H9 (cell line): ENCODE results near the gene VAV1. TPM values are rescaled to one million over a fixed set of nuclear protein-coding genes. Genes with fewer than 3 reads are reported as not detected.

Experiments used
- DNase-seq: peaks from one replicate; pipeline ENCODE4 v3.0.0-alpha.2; 2017
- H2AFZ ChIP-seq: one replicate; pipeline ENCODE4 v1.6.1; 2013; ENCODE audit warnings: mild to moderate bottlenecking, low read length, control low read depth, moderate library complexity
- H2AK5ac ChIP-seq: 2 replicates; pipeline ENCODE4 v1.6.1; 2013; ENCODE audit warnings: low read length, control low read depth, mixed read lengths; ENCODE audit not compliant: insufficient read length
- H2BK120ac ChIP-seq: one replicate; pipeline ENCODE4 v1.6.1; 2013; ENCODE audit warnings: low read depth, mild to moderate bottlenecking, low read length, control low read depth, inconsistent platforms; ENCODE audit not compliant: poor library complexity, severe bottlenecking
- H2BK12ac ChIP-seq: 2 replicates; pipeline ENCODE4 v1.6.1; 2013; ENCODE audit warnings: low read length, control low read depth, mixed read lengths, low read depth; ENCODE audit not compliant: insufficient read length
- H2BK15ac ChIP-seq: 2 replicates; pipeline ENCODE4 v1.6.1; 2013; ENCODE audit warnings: low read depth, low read length, control low read depth
- H2BK20ac ChIP-seq: one replicate; pipeline ENCODE4 v1.6.1; 2013; ENCODE audit warnings: low read depth, mild to moderate bottlenecking, low read length, control low read depth, inconsistent platforms; ENCODE audit not compliant: poor library complexity, severe bottlenecking
- H2BK5ac ChIP-seq: 2 replicates; pipeline ENCODE4 v1.6.1; 2013; ENCODE audit warnings: low read length, control low read depth, mixed read lengths; ENCODE audit not compliant: insufficient read length
- H3K14ac ChIP-seq: 2 replicates; pipeline ENCODE4 v1.6.1; 2013; ENCODE audit warnings: low read length, control low read depth; ENCODE audit not compliant: insufficient read depth
- H3K18ac ChIP-seq: 2 replicates; pipeline ENCODE4 v1.6.1; 2013; ENCODE audit warnings: low read depth, mild to moderate bottlenecking, mixed read lengths, low read length, control low read depth; ENCODE audit not compliant: insufficient read length
- H3K23ac ChIP-seq: 2 replicates; pipeline ENCODE4 v1.6.1; 2013; ENCODE audit warnings: low read length, control low read depth, mixed read lengths, low read depth; ENCODE audit not compliant: insufficient read length
- H3K23me2 ChIP-seq: 2 replicates; pipeline ENCODE4 v1.6.1; 2013; ENCODE audit warnings: low read depth, mild to moderate bottlenecking, mixed read lengths, low read length, control low read depth; ENCODE audit not compliant: insufficient read length, poor library complexity, severe bottlenecking
- H3K27ac ChIP-seq: 2 replicates; pipeline ENCODE4 v1.5.1; 2013; ENCODE audit warnings: low read length, control low read depth, mixed read lengths, low read depth; ENCODE audit not compliant: insufficient read length
- H3K27me3 ChIP-seq: 2 replicates; pipeline ENCODE4 v1.6.1; 2013; ENCODE audit warnings: low read length, control low read depth, inconsistent platforms; ENCODE audit not compliant: insufficient read depth
- H3K4ac ChIP-seq: 2 replicates; pipeline ENCODE4 v1.6.1; 2013; ENCODE audit warnings: low read depth, mild to moderate bottlenecking, control low read depth, inconsistent platforms, low read length, moderate library complexity
- H3K4me1 ChIP-seq: 2 replicates; pipeline ENCODE4 v1.6.1; 2013; ENCODE audit warnings: low read length, control low read depth, inconsistent platforms; ENCODE audit not compliant: insufficient read depth
- H3K4me2 ChIP-seq: 2 replicates; pipeline ENCODE4 v1.6.1; 2013; ENCODE audit warnings: low read length, control low read depth, mixed read lengths; ENCODE audit not compliant: insufficient read length, insufficient read depth
- H3K56ac ChIP-seq: 2 replicates; pipeline ENCODE4 v1.6.1; 2013; ENCODE audit warnings: low read depth, mild to moderate bottlenecking, mixed read lengths, low read length, control low read depth; ENCODE audit not compliant: insufficient read length
- H3K79me1 ChIP-seq: 2 replicates; pipeline ENCODE4 v1.6.1; 2013; ENCODE audit warnings: low read depth, mild to moderate bottlenecking, moderate library complexity, low read length, control low read depth, inconsistent platforms; ENCODE audit not compliant: insufficient read depth, poor library complexity, severe bottlenecking
- H3K79me2 ChIP-seq: 2 replicates; pipeline ENCODE4 v1.6.1; 2013; ENCODE audit warnings: low read length, control low read depth, inconsistent platforms; ENCODE audit not compliant: insufficient read depth
- H3K9ac ChIP-seq: 2 replicates; pipeline ENCODE4 v1.6.1; 2013; ENCODE audit warnings: low read length, control low read depth, mixed read lengths; ENCODE audit not compliant: insufficient read length; ENCODE audit errors: extremely low read depth
- H3K9me3 ChIP-seq: one replicate; pipeline ENCODE4 v1.6.1; 2013; ENCODE audit warnings: low read depth, low read length, inconsistent platforms; ENCODE audit not compliant: control insufficient read depth
- H3T11ph ChIP-seq: one replicate; pipeline ENCODE4 v1.6.1; 2013; ENCODE audit warnings: mild to moderate bottlenecking, low read length, control low read depth, inconsistent platforms
- H4K20me1 ChIP-seq: one replicate; pipeline ENCODE4 v1.6.1; 2013; ENCODE audit not compliant: control insufficient read depth, insufficient read length, insufficient read depth
- H4K5ac ChIP-seq: 2 replicates; pipeline ENCODE4 v1.6.1; 2013; ENCODE audit warnings: low read depth, mild to moderate bottlenecking, mixed read lengths, low read length, control low read depth; ENCODE audit not compliant: insufficient read length
- H4K8ac ChIP-seq: replicated peaks from 2 replicates; pipeline ENCODE4 v1.6.1; 2013; ENCODE audit warnings: low read length, control low read depth, mixed read lengths, low read depth; ENCODE audit not compliant: insufficient read length
- H4K91ac ChIP-seq: 2 replicates; pipeline ENCODE4 v1.6.1; 2013; ENCODE audit warnings: low read depth, mild to moderate bottlenecking, moderate library complexity, mixed read lengths, low read length, control low read depth; ENCODE audit not compliant: insufficient read length
- H3K27ac Mint-ChIP-seq, 3 experiments: 2 replicates in 2 of 3; 3 replicates in 1 of 3; pipeline ENCODE4 v1.8.0; 2020 to 2021; ENCODE audit warnings: mixed read lengths in 3 of 3, mild to moderate bottlenecking in 1 of 3, moderate library complexity in 1 of 3
- H3K27me3 Mint-ChIP-seq: 2 replicates; pipeline ENCODE4 v1.8.0; 2021; ENCODE audit warnings: low read depth, mild to moderate bottlenecking, moderate library complexity, mixed read lengths
- H3K36me3 Mint-ChIP-seq, 3 experiments: 2 replicates in 2 of 3; 3 replicates in 1 of 3; pipeline ENCODE4 v1.8.0; 2020 to 2021; ENCODE audit warnings: low read depth in 3 of 3, mixed read lengths in 3 of 3; ENCODE audit not compliant: insufficient read depth in 1 of 3
- H3K4me1 Mint-ChIP-seq, 2 experiments: 2 replicates each; pipeline ENCODE4 v1.8.0; 2020; ENCODE audit warnings: mixed read lengths in 2 of 2
- H3K4me3 Mint-ChIP-seq, 2 experiments: 2 replicates in 1 of 2; 3 replicates in 1 of 2; pipeline ENCODE4 v1.8.0; 2020 to 2021; ENCODE audit warnings: mild to moderate bottlenecking in 2 of 2, mixed read lengths in 2 of 2, moderate library complexity in 1 of 2
- H3K9me3 Mint-ChIP-seq, 2 experiments: 2 replicates in 1 of 2; 3 replicates in 1 of 2; pipeline ENCODE4 v1.8.0; 2020; ENCODE audit warnings: mild to moderate bottlenecking in 2 of 2, mixed read lengths in 2 of 2, moderate library complexity in 1 of 2
- CTCF ChIP-seq: fragments of 200-600 bp; sonication (generic); conservative IDR thresholded peaks from 3 replicates; pipeline ENCODE4 v1.8.0; 2021; ENCODE audit warnings: antibody characterized with exemption, mild to moderate bottlenecking
- WGBS: extraction: QIAGEN DNeasy Blood & Tissue Kit; methylation state at CpG from one replicate; pipeline ENCODE4 v1.1.7; 2013; ENCODE audit warnings: missing lambda C conversion rate, low lambda C conversion rate, mixed read lengths; ENCODE audit not compliant: insufficient read length; ENCODE audit errors: extremely low coverage; 5-methylcytosine and 5-hydroxymethylcytosine counted together
- total RNA-seq: library from RNA; stranded (reverse); gene quantifications from 2 replicates; pipeline ENCODE4 v1.2.1, GENCODE V29; 2021

VAV1 gene
- total RNA-seq, 1 experiment from 2014 or later: 0.90 TPM

GRCh38 chr19:6752256-6753177, 20.0 kb upstream of the VAV1 start:
- Histone ChIP-seq H3K23me2 (peaks cover 4% of the 10 kb centered on the region), H2BK120ac (no peak overlapping the region), H2BK5ac (no peak overlapping the region), H3K56ac (no peak overlapping the region), H3K27me3 (no peaks in the 10 kb centered on the region; the same call in 1 of the 2 replicates), H3K79me2 (no peaks in the 10 kb centered on the region), H4K91ac (no peak overlapping the region), H4K5ac (no peak overlapping the region), H3K14ac (peak overlapping the region; percentile 66; the same call in 1 of the 2 replicates), H4K8ac (no peak overlapping the region), H2AK5ac (no peak overlapping the region), H2AFZ (no peak overlapping the region), H3K18ac (peak overlapping the region; percentile 12), H3T11ph (no peak overlapping the region), H3K9ac (peak overlapping the region; percentile 20), H3K27ac (peak overlapping the region; percentile 14), H3K9me3 (no peaks in the 10 kb centered on the region), H3K4ac (no peak overlapping the region), H3K23ac (no peak overlapping the region), H2BK20ac (no peak overlapping the region), H4K20me1 (no peaks in the 10 kb centered on the region), H3K4me1 (no peaks in the 10 kb centered on the region; the same call in 1 of the 2 replicates), H3K79me1 (no peaks in the 10 kb centered on the region), H3K4me2 (peak overlapping the region; percentile 57), H2BK12ac (no peak overlapping the region), H2BK15ac (no peak overlapping the region)
- Mint-ChIP-seq H3K4me3 (peak overlapping the region; percentile 68 to 86), H3K4me1 (peaks cover 5% of the 10 kb centered on the region in 2 experiments; a peak in 2 of 4 replicates), H3K27me3 (no peaks in the 10 kb centered on the region), H3K9me3 (no peaks in the 10 kb centered on the region), H3K36me3 (peaks cover 21 to 55% (median 50%) of the 10 kb centered on the region in 3 experiments), H3K27ac (peak overlapping the region; percentile 89 to 97 (median 96))
- DNase-seq: peak; percentile 95
- WGBS: no CpG with 5 or more reads among the region's 50 CpGs
- TF ChIP-seq CTCF: no peak
